Glutamatergic neuron (in vitro differentiated cells): ENCODE measurements around the gene SERPINA10. TPM values are rescaled to one million over a fixed set of nuclear protein-coding genes. Genes with fewer than 3 reads are reported as not detected.
"Not testable (repeated sequence)": the region's sequence is repeated elsewhere in the genome, so short reads cannot be mapped to it uniquely, and the experiment has no call there.

Experiments
- DNase-seq: peaks from one replicate; pipeline ENCODE4 v3.0.0; 2022
- H3K27ac Mint-ChIP-seq: one replicate; pipeline ENCODE4 v1.8.0; 2020; ENCODE audit warnings: mild to moderate bottlenecking, mixed read lengths, inconsistent platforms; ENCODE audit not compliant: unreplicated experiment
- H3K27me3 Mint-ChIP-seq: one replicate; pipeline ENCODE4 v1.8.0; 2020; ENCODE audit warnings: mild to moderate bottlenecking, moderate library complexity, mixed read lengths, inconsistent platforms; ENCODE audit not compliant: unreplicated experiment
- H3K36me3 Mint-ChIP-seq: one replicate; pipeline ENCODE4 v1.8.0; 2020; ENCODE audit warnings: mild to moderate bottlenecking, mixed read lengths, inconsistent platforms; ENCODE audit not compliant: unreplicated experiment
- H3K4me1 Mint-ChIP-seq: one replicate; pipeline ENCODE4 v1.8.0; 2020; ENCODE audit warnings: mild to moderate bottlenecking, low read depth, mixed read lengths, inconsistent platforms; ENCODE audit not compliant: unreplicated experiment
- H3K4me3 Mint-ChIP-seq: one replicate; pipeline ENCODE4 v1.8.0; 2020; ENCODE audit warnings: mild to moderate bottlenecking, mixed read lengths, inconsistent platforms; ENCODE audit not compliant: unreplicated experiment
- H3K9me3 Mint-ChIP-seq: one replicate; pipeline ENCODE4 v1.8.0; 2020; ENCODE audit warnings: mild to moderate bottlenecking, moderate library complexity, mixed read lengths, inconsistent platforms; ENCODE audit not compliant: unreplicated experiment
- CTCF ChIP-seq: fragments of 200-600 bp; sonication (generic); IDR thresholded peaks from one replicate; pipeline ENCODE4 v1.5.0; 2021; ENCODE audit not compliant: partially characterized antibody, unreplicated experiment
- total RNA-seq: library from RNA; stranded (reverse); fragmentation: NEBNext Ultra II Directional; extraction: Animal tissue kit (Norgen Biotek cat#: 25700); gene quantifications from one replicate; pipeline ENCODE4 v1.2.1, GENCODE V29; 2021; ENCODE audit not compliant: unreplicated experiment

SERPINA10 gene
- total RNA-seq, 1 donor from 2014 or later: not detected

GRCh38 chr14:94288610-94289465 is 4.2 kb downstream of the SERPINA10 start:
- H3K27ac Mint-ChIP-seq: no peak overlapping the region
- TF ChIP-seq CTCF: no peak
- H3K36me3 Mint-ChIP-seq: no peaks in the 10 kb centered on the region
- no peak for DNase-seq
- peaks cover 1% of the 10 kb centered on the region for H3K9me3 Mint-ChIP-seq
- no peak overlapping the region for H3K4me3 Mint-ChIP-seq
- H3K4me1 Mint-ChIP-seq: no peaks in the 10 kb centered on the region
- no peaks in the 10 kb centered on the region for H3K27me3 Mint-ChIP-seq

- Mint-ChIP-seq H3K36me3 (no peaks in the 10 kb centered on the region), H3K4me3 (no peak overlapping the region), H3K27ac (no peak overlapping the region), H3K27me3 (no peaks in the 10 kb centered on the region), H3K4me1 (no peaks in the 10 kb centered on the region), H3K9me3 (no peaks in the 10 kb centered on the region)
- TF ChIP-seq CTCF: no peak
- no peak for DNase-seq
Measured at GRCh38 chr14:94285158-94285557, 7.9 kb downstream of the SERPINA10 start.

GRCh38 chr14:94284221-94284620 is 8.8 kb downstream of the SERPINA10 start:
- H3K36me3 Mint-ChIP-seq: no peaks in the 10 kb centered on the region
- no peak overlapping the region for H3K4me3 Mint-ChIP-seq
- no peak overlapping the region for H3K27ac Mint-ChIP-seq
- no peaks in the 10 kb centered on the region for H3K4me1 Mint-ChIP-seq
- no peaks in the 10 kb centered on the region for H3K27me3 Mint-ChIP-seq
- no peaks in the 10 kb centered on the region for H3K9me3 Mint-ChIP-seq
- TF ChIP-seq CTCF: no peak
- no peak for DNase-seq

GRCh38 chr14:94282991-94283723 is 9.9 kb downstream of the SERPINA10 start:
- no peak for TF ChIP-seq CTCF

GRCh38 chr14:94278731-94279130 is 14.3 kb downstream of the SERPINA10 start:
- Mint-ChIP-seq H3K27ac (no peak overlapping the region), H3K27me3 (no peaks in the 10 kb centered on the region), H3K4me3 (no peak overlapping the region), H3K36me3 (no peaks in the 10 kb centered on the region), H3K4me1 (no peaks in the 10 kb centered on the region), H3K9me3 (no peaks in the 10 kb centered on the region)
- no peak for DNase-seq
- TF ChIP-seq CTCF: no peak

More at GRCh38 chr14:94282991-94283723, 9.9 kb downstream of the SERPINA10 start:
- no peaks in the 10 kb centered on the region for H3K36me3 Mint-ChIP-seq
- H3K4me1 Mint-ChIP-seq: no peaks in the 10 kb centered on the region
- DNase-seq: no peak
- no peak overlapping the region for H3K4me3 Mint-ChIP-seq
- no peaks in the 10 kb centered on the region for H3K9me3 Mint-ChIP-seq
- H3K27me3 Mint-ChIP-seq: no peaks in the 10 kb centered on the region
- no peak overlapping the region for H3K27ac Mint-ChIP-seq

- not testable (repeated sequence) for DNase-seq, H3K36me3 Mint-ChIP-seq, H3K27ac Mint-ChIP-seq, H3K27me3 Mint-ChIP-seq, H3K4me1 Mint-ChIP-seq, H3K4me3 Mint-ChIP-seq, H3K9me3 Mint-ChIP-seq
Measured at GRCh38 chr14:94276898-94277561, 16.0 kb downstream of the SERPINA10 start.
